HEK293 (cell line): ENCODE measurements around the gene ZNF652.
A peak's percentile ranks its signal among the peaks of the same experiment; 100 is the strongest.

Experiments used
- BCL11B ChIP-seq: fragments of 450-650 bp; formaldehyde crosslinking; IDR thresholded peaks from 2 replicates; pipeline ENCODE4 v1.5.1; 2016; ENCODE audit warnings: low read depth, missing biosample characterization, missing genetic modification characterization
- EGR2 ChIP-seq: fragments of 450-650 bp; formaldehyde crosslinking; IDR thresholded peaks from 2 replicates; pipeline ENCODE4 v1.5.1; 2016; ENCODE audit warnings: low read depth, missing biosample characterization, missing genetic modification characterization
- GFI1B ChIP-seq: fragments of 450-650 bp; formaldehyde crosslinking; IDR thresholded peaks from 2 replicates; pipeline ENCODE4 v1.5.1; 2016; ENCODE audit warnings: missing biosample characterization, missing genetic modification characterization
- KLF17 ChIP-seq: fragments of 450-650 bp; formaldehyde crosslinking; IDR thresholded peaks from 2 replicates; pipeline ENCODE4 v1.5.1; 2016; ENCODE audit warnings: missing biosample characterization, missing genetic modification characterization
- SCRT1 ChIP-seq: fragments of 450-650 bp; formaldehyde crosslinking; IDR thresholded peaks from 2 replicates; pipeline ENCODE4 v1.5.1; 2016; ENCODE audit warnings: missing biosample characterization, missing genetic modification characterization, borderline replicate concordance
- SCRT2 ChIP-seq: fragments of 450-650 bp; formaldehyde crosslinking; IDR thresholded peaks from 2 replicates; pipeline ENCODE4 v1.5.1; 2016; ENCODE audit warnings: missing biosample characterization, missing genetic modification characterization
- YY1 ChIP-seq: fragments of 450-650 bp; formaldehyde crosslinking; IDR thresholded peaks from 2 replicates; pipeline ENCODE4 v1.5.1; 2018; ENCODE audit warnings: missing biosample characterization, missing genetic modification characterization
- ZBTB1 ChIP-seq: fragments of 450-650 bp; formaldehyde crosslinking; IDR thresholded peaks from 2 replicates; pipeline ENCODE4 v1.5.1; 2016; ENCODE audit warnings: missing biosample characterization, missing genetic modification characterization
- ZBTB17 ChIP-seq: fragments of 450-650 bp; formaldehyde crosslinking; IDR thresholded peaks from 2 replicates; pipeline ENCODE4 v1.5.1; 2016; ENCODE audit warnings: missing biosample characterization, missing genetic modification characterization
- ZEB2 ChIP-seq: fragments of 450-650 bp; formaldehyde crosslinking; IDR thresholded peaks from 2 replicates; pipeline ENCODE4 v1.5.1; 2016; ENCODE audit warnings: missing biosample characterization, missing genetic modification characterization
- ZNF133 ChIP-seq: fragments of 450-650 bp; formaldehyde crosslinking; IDR thresholded peaks from 2 replicates; pipeline ENCODE4 v1.5.1; 2016; ENCODE audit warnings: missing biosample characterization, missing genetic modification characterization
- ZNF366 ChIP-seq: fragments of 450-650 bp; formaldehyde crosslinking; conservative IDR thresholded peaks from 2 replicates; pipeline ENCODE4 v1.5.1; 2016; ENCODE audit warnings: missing biosample characterization, missing genetic modification characterization
- ZNF629 ChIP-seq: fragments of 450-650 bp; formaldehyde crosslinking; IDR thresholded peaks from 2 replicates; pipeline ENCODE4 v1.5.1; 2017; ENCODE audit warnings: missing biosample characterization, missing genetic modification characterization
- ZNF660 ChIP-seq: fragments of 450-650 bp; IDR thresholded peaks from 2 replicates; pipeline ENCODE4 v1.5.1; 2018; ENCODE audit warnings: missing biosample characterization, mild to moderate bottlenecking, missing genetic modification characterization
- ZNF843 ChIP-seq: fragments of 450-650 bp; formaldehyde crosslinking; IDR thresholded peaks from 2 replicates; pipeline ENCODE4 v1.5.1; 2016; ENCODE audit warnings: missing biosample characterization, missing genetic modification characterization
- ZSCAN23 ChIP-seq: fragments of 450-650 bp; formaldehyde crosslinking; IDR thresholded peaks from 2 replicates; pipeline ENCODE4 v1.5.1; 2016; ENCODE audit warnings: missing biosample characterization, missing genetic modification characterization
- TF ChIP-seq, protein P1 (sequence below): fragments of 450-650 bp; formaldehyde crosslinking; IDR thresholded peaks from 2 replicates; pipeline ENCODE4 v1.5.1; 2016; ENCODE audit warnings: missing biosample characterization, missing genetic modification characterization
- TF ChIP-seq, protein P2 (sequence below): fragments of 450-650 bp; formaldehyde crosslinking; IDR thresholded peaks from 2 replicates; pipeline ENCODE4 v1.5.1; 2017; ENCODE audit warnings: missing biosample characterization, missing genetic modification characterization
- TF ChIP-seq, protein P3 (sequence below): fragments of 450-650 bp; formaldehyde crosslinking; IDR thresholded peaks from 2 replicates; pipeline ENCODE4 v1.5.1; 2017; ENCODE audit warnings: missing biosample characterization, missing genetic modification characterization

ZNF652 gene

GRCh38 chr17:49389514-49390347 is 27.7 kb upstream of the ZNF652 start (continued):
- TF ChIP-seq KLF17 (tag by site-specific recombination) (peak; percentile 52; the same call in 1 of the 2 replicates), ZNF843 (tag by site-specific recombination) (peak; percentile 67; the same call in 1 of the 2 replicates), EGR2 (tag by site-specific recombination) (peak; percentile 50; the same call in 1 of the 2 replicates), ZSCAN23 (tag by site-specific recombination) (peak; percentile 46; the same call in 1 of the 2 replicates), ZBTB17 (peak; percentile 21; the same call in 1 of the 2 replicates), ZBTB1 (tag by site-specific recombination) (peak; percentile 61), ZNF366 (tag by site-specific recombination) (peak; percentile 32), SCRT1 (tag by site-specific recombination) (peak; percentile 36; the same call in 1 of the 2 replicates), GFI1B (tag by site-specific recombination) (0 out of 2 replicates have a peak, but pooled peaks have one; percentile 6), YY1 (tag by site-specific recombination) (peak; percentile 16; the same call in 1 of the 2 replicates), ZNF660 (tag by site-specific recombination) (0 out of 2 replicates have a peak, but pooled peaks have one; percentile 60), ZNF133 (tag by site-specific recombination) (peak; percentile 57), BCL11B (tag by site-specific recombination) (0 out of 2 replicates have a peak, but pooled peaks have one; percentile 35), SCRT2 (peak; percentile 74), ZEB2 (tag by site-specific recombination) (peak; percentile 86), ZNF629 (tag by site-specific recombination) (peak; percentile 72)
- TF ChIP-seq, protein P1, sequence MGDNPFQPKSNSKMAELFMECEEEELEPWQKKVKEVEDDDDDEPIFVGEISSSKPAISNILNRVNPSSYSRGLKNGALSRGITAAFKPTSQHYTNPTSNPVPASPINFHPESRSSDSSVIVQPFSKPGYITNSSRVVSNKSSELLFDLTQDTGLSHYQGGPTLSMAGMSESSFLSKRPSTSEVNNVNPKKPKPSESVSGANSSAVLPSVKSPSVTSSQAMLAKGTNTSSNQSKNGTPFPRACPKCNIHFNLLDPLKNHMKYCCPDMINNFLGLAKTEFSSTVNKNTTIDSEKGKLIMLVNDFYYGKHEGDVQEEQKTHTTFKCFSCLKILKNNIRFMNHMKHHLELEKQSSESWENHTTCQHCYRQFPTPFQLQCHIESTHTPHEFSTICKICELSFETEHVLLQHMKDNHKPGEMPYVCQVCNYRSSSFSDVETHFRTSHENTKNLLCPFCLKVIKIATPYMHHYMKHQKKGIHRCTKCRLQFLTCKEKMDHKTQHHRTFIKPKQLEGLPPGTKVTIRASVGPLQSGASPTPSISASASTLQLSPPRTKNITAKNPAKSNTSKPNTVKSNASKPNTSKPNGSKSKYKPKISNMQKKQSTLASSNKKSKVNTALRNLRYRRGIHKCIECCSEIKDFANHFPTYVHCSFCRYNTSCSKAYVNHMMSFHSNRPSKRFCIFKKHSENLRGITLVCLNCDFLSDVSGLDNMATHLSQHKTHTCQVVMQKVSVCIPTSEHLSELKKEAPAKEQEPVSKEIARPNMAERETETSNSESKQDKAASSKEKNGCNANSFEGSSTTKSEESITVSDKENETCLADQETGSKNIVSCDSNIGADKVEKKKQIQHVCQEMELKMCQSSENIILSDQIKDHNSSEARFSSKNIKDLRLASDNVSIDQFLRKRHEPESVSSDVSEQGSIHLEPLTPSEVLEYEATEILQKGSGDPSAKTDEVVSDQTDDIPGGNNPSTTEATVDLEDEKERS (tag by site-specific recombination), result peak; percentile 84
- TF ChIP-seq, protein P2, sequence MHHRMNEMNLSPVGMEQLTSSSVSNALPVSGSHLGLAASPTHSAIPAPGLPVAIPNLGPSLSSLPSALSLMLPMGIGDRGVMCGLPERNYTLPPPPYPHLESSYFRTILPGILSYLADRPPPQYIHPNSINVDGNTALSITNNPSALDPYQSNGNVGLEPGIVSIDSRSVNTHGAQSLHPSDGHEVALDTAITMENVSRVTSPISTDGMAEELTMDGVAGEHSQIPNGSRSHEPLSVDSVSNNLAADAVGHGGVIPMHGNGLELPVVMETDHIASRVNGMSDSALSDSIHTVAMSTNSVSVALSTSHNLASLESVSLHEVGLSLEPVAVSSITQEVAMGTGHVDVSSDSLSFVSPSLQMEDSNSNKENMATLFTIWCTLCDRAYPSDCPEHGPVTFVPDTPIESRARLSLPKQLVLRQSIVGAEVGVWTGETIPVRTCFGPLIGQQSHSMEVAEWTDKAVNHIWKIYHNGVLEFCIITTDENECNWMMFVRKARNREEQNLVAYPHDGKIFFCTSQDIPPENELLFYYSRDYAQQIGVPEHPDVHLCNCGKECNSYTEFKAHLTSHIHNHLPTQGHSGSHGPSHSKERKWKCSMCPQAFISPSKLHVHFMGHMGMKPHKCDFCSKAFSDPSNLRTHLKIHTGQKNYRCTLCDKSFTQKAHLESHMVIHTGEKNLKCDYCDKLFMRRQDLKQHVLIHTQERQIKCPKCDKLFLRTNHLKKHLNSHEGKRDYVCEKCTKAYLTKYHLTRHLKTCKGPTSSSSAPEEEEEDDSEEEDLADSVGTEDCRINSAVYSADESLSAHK (tag by site-specific recombination), result 0 out of 2 replicates have a peak, but pooled peaks have one; percentile 17
- TF ChIP-seq, protein P3, sequence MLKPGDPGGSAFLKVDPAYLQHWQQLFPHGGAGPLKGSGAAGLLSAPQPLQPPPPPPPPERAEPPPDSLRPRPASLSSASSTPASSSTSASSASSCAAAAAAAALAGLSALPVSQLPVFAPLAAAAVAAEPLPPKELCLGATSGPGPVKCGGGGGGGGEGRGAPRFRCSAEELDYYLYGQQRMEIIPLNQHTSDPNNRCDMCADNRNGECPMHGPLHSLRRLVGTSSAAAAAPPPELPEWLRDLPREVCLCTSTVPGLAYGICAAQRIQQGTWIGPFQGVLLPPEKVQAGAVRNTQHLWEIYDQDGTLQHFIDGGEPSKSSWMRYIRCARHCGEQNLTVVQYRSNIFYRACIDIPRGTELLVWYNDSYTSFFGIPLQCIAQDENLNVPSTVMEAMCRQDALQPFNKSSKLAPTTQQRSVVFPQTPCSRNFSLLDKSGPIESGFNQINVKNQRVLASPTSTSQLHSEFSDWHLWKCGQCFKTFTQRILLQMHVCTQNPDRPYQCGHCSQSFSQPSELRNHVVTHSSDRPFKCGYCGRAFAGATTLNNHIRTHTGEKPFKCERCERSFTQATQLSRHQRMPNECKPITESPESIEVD (tag by site-specific recombination), result peak; percentile 83
- TF ChIP-seq, all 188 proteins: peak for 53; not testable (repeated sequence) for 135
